OCI-LY7 (cell line): ENCODE measurements around the gene DLX4. TPM values are rescaled to one million over a fixed set of nuclear protein-coding genes. Genes with fewer than 3 reads are reported as not detected.
A peak's percentile ranks its signal among the peaks of the same experiment; 100 is the strongest.

Experiments used
- BruUV-seq: library from RNA; stranded (reverse); fragments of 400-500 nt; replicated peaks from 2 replicates; lab custom pipeline; 2021; lab: Mats Ljungman, UMichigan
- CTCF ChIA-PET: fragments of 300-600 bp; sonication (Branson Sonifier 250); formaldehyde crosslinking; loops from one replicate; lab custom pipeline; 2022; ENCODE audit warnings: antibody characterized with exemption; ENCODE audit not compliant: unreplicated experiment; lab: Charles Lee
- POLR2A ChIA-PET: fragments of 300-600 bp; sonication (Branson Sonifier 250); formaldehyde crosslinking; loops from one replicate; lab custom pipeline; 2022; ENCODE audit warnings: antibody characterized with exemption; lab: Charles Lee
- DNase-seq: peaks from one replicate; pipeline ENCODE4 v3.0.0-alpha.2; 2015; ENCODE audit warnings: low spot score
- H2AFZ ChIP-seq: fragments of 200-600 bp; sonication (generic), shearing (Covaris generic); 2 replicates; pipeline ENCODE4 v1.6.1; 2014; ENCODE audit warnings: mild to moderate bottlenecking, antibody characterized with exemption, low read length, moderate library complexity
- H3K27ac ChIP-seq: fragments of 200-600 bp; sonication (generic); 2 replicates; pipeline ENCODE4 v1.5.1; 2014; ENCODE audit warnings: mixed run types, low read depth, mild to moderate bottlenecking, moderate library complexity, low read length, inconsistent platforms; ENCODE audit not compliant: poor library complexity, severe bottlenecking
- H3K36me3 ChIP-seq: fragments of 200-600 bp; sonication (generic); 2 replicates; pipeline ENCODE4 v1.6.1; 2014; ENCODE audit warnings: mild to moderate bottlenecking, antibody characterized with exemption, low read length, moderate library complexity, mixed read lengths; ENCODE audit not compliant: insufficient read depth
- H3K4me1 ChIP-seq: fragments of 200-600 bp; sonication (generic); 2 replicates; pipeline ENCODE4 v1.5.1; 2014; ENCODE audit warnings: mild to moderate bottlenecking, low read length; ENCODE audit not compliant: insufficient read depth, poor library complexity, severe bottlenecking
- H3K4me2 ChIP-seq: fragments of 200-600 bp; sonication (generic); 2 replicates; pipeline ENCODE4 v1.6.1; 2014; ENCODE audit warnings: mild to moderate bottlenecking, low read length
- H3K4me3 ChIP-seq: fragments of 200-600 bp; sonication (generic); 2 replicates; pipeline ENCODE4 v1.5.1; 2014; ENCODE audit warnings: mild to moderate bottlenecking, low read depth, low read length; ENCODE audit not compliant: poor library complexity, severe bottlenecking
- H3K79me2 ChIP-seq: fragments of 200-600 bp; sonication (generic); 2 replicates; pipeline ENCODE4 v1.6.1; 2016; ENCODE audit warnings: low read depth, mild to moderate bottlenecking, low read length, moderate library complexity, mixed read lengths; ENCODE audit not compliant: insufficient read depth
- H3K9me2 ChIP-seq: fragments of 200-600 bp; sonication (generic); 2 replicates; pipeline ENCODE4 v1.6.1; 2016; ENCODE audit warnings: mild to moderate bottlenecking, low read length, mixed read lengths; ENCODE audit not compliant: insufficient read depth
- H3K9me3 ChIP-seq: fragments of 200-600 bp; sonication (generic); 2 replicates; pipeline ENCODE4 v1.6.1; 2014; ENCODE audit warnings: mild to moderate bottlenecking, mixed run types, low read length, mixed read lengths
- H4K20me1 ChIP-seq: fragments of 200-600 bp; sonication (generic); 2 replicates; pipeline ENCODE4 v1.6.1; 2014; ENCODE audit warnings: mild to moderate bottlenecking, antibody characterized with exemption, low read length, moderate library complexity, mixed read lengths; ENCODE audit not compliant: insufficient read depth
- EZH2phosphoT487 ChIP-seq: fragments of 200-600 bp; sonication (generic); IDR thresholded peaks from 2 replicates; pipeline ENCODE4 v1.6.1; 2018; ENCODE audit warnings: low read depth, borderline replicate concordance, mild to moderate bottlenecking, mixed run types, antibody characterized with exemption, low read length, moderate library complexity, mixed read lengths
- intact Hi-C: fragments of 100-400 bp; cut with micrococcal nuclease; formaldehyde crosslinking; loops from one replicate; pipeline ENCODE4 v1.10.0; 2022; ENCODE audit not compliant: unreplicated experiment
- total RNA-seq, 2 experiments: library from RNA; depleted of rRNA in 1 of 2; stranded (reverse); fragments of >200 nt in 1 of 2; shearing (Covaris generic) in 1 of 2; gene quantifications; 2 replicates each; pipeline ENCODE4 v1.2.3, GENCODE V29; 2014 to 2022
- TF ChIP-seq, protein P1 (sequence below): fragments of 200-600 bp; sonication (generic); conservative IDR thresholded peaks from 2 replicates; pipeline ENCODE4 v1.5.1; 2014; ENCODE audit warnings: mild to moderate bottlenecking, antibody characterized with exemption, low read length, moderate library complexity, mixed read lengths

The DLX4 gene
- total RNA-seq, 2 experiments from 2014 or later = 0.27 to 0.47 TPM

DNA sequence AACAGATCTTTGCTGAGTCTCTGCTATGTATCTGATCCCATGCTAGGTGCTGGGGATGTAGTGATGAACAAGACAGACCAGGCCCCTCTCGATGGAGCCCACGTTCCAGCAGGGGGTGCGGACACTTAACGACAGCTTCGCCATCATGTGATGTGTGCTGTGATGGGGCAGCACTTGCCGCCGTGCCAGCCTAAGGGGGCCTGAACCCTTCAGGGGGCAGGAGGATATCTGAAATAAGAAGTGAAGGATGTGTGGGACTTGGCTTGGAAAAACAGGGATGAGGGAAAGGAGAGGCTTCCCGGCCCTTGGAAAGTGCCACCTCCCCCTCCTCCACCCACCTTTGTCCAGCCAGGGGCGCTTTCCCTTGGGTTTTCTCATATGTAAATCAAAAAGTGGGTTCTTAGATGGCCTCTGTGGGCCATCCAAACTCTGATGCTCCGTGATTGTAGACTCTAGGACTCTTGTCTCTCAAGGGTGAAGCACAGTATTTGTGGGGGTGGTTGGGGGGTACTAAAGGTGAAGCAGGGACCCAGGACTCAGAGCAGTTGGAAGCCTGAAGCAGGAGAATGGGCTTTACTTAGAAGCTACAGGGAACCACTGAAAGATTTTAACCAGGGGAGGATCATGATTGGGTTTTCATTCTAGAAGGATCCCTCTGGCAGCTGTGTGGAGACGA, 30.0 kb downstream of the DLX4 start:
- TF ChIP-seq, protein P1, sequence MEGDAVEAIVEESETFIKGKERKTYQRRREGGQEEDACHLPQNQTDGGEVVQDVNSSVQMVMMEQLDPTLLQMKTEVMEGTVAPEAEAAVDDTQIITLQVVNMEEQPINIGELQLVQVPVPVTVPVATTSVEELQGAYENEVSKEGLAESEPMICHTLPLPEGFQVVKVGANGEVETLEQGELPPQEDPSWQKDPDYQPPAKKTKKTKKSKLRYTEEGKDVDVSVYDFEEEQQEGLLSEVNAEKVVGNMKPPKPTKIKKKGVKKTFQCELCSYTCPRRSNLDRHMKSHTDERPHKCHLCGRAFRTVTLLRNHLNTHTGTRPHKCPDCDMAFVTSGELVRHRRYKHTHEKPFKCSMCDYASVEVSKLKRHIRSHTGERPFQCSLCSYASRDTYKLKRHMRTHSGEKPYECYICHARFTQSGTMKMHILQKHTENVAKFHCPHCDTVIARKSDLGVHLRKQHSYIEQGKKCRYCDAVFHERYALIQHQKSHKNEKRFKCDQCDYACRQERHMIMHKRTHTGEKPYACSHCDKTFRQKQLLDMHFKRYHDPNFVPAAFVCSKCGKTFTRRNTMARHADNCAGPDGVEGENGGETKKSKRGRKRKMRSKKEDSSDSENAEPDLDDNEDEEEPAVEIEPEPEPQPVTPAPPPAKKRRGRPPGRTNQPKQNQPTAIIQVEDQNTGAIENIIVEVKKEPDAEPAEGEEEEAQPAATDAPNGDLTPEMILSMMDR = no peak
- TF ChIP-seq EZH2phosphoT487 = no peak
- no TSS peak for BruUV-seq
- Histone ChIP-seq H4K20me1 (no peaks in the 10 kb centered on the region), H2AFZ (peak overlapping the region; percentile 98), H3K9me3 (no peaks in the 10 kb centered on the region), H3K4me3 (no peak overlapping the region), H3K79me2 (no peaks in the 10 kb centered on the region), H3K4me2 (no peak overlapping the region), H3K4me1 (peaks cover 5% of the 10 kb centered on the region), H3K36me3 (no peaks in the 10 kb centered on the region), H3K27ac (no peak overlapping the region), H3K9me2 (no peaks in the 10 kb centered on the region)
- POLR2A ChIA-PET = interaction anchor here (0.6 kb wide), 1 partner anchor 233 kb away, joined by 4 read pairs; no protein-coding TSS in a partner anchor
- no peak for DNase-seq
- CTCF ChIA-PET = no interaction called here
- intact Hi-C loops = loop anchor here (1.0 to 5.0 kb wide), 4 partner anchors 119 to 432 kb away; partner anchors contain the start of gene SLC35B1

DNA sequence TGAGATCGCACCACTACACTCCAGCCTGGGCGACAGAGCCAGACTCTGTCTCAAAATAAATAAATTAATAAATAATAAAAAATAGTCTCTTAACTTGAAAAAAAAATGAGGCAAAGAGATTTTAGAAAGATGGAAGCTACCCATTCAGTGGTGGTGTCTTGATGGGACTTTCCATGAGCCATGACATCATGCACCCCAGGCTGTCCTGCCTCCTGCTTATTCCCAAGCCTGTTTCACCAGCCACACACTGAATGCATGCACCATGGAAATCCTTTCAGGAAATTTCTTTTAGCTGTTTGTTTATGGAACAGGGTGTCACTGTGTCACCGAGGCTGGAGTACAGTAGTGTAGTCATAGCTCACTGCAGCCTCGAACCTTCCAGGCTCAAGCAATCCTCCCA, 34.9 kb downstream of the DLX4 start:
- no TSS peak for BruUV-seq
- Histone ChIP-seq H3K27ac (no peak overlapping the region), H3K4me3 (no peak overlapping the region), H2AFZ (no peak overlapping the region), H3K36me3 (no peaks in the 10 kb centered on the region), H4K20me1 (no peaks in the 10 kb centered on the region), H3K9me3 (no peaks in the 10 kb centered on the region), H3K79me2 (no peaks in the 10 kb centered on the region), H3K4me2 (no peak overlapping the region), H3K4me1 (peaks cover 18% of the 10 kb centered on the region), H3K9me2 (no peaks in the 10 kb centered on the region)
- DNase-seq = no peak
- ChIA-PET CTCF (no interaction called here), POLR2A (no interaction called here)
- TF ChIP-seq, protein P1 = no peak
- TF ChIP-seq EZH2phosphoT487 = no peak
- intact Hi-C loops = no loop called here

DNA sequence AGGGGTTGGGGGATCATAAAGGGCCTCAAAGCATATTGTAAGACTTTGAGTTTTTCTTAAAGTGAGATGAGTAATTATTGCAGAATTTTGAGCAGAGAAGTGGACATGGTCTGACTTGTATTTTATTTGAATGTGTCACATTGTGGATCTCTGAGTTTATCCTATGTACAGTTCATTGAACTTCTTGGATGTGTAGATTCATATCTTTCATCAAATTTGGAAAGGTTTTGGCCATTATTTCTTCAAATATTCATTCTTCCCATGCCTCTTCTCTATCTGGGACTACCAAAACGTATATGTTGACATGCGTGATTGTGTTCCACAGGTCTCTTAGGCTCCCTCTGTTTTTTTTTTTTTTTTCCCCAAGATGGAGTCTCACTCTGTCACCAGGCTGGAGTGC, 40.3 kb downstream of the DLX4 start:
- intact Hi-C loops = no loop called here
- DNase-seq = no peak
- H3K4me1 ChIP-seq = peaks cover 18% of the 10 kb centered on the region
- H3K27ac ChIP-seq = no peak overlapping the region
- H3K9me3 ChIP-seq = peaks cover 14% of the 10 kb centered on the region
- no peak overlapping the region for H3K4me2 ChIP-seq
- H3K4me3 ChIP-seq = no peak overlapping the region
- H3K36me3 ChIP-seq = no peaks in the 10 kb centered on the region
- CTCF ChIA-PET = no interaction called here
- no peak for TF ChIP-seq EZH2phosphoT487
- TF ChIP-seq, protein P1 = no peak
- H2AFZ ChIP-seq = no peak overlapping the region
- BruUV-seq = no TSS peak
- POLR2A ChIA-PET = no interaction called here
- no peaks in the 10 kb centered on the region for H3K9me2 ChIP-seq
- H4K20me1 ChIP-seq = no peaks in the 10 kb centered on the region
- H3K79me2 ChIP-seq = no peaks in the 10 kb centered on the region
